Vagina (tissue), 2 donors: ENCODE results near the gene BTNL2. TPM values are rescaled to one million over a fixed set of nuclear protein-coding genes. Genes with fewer than 3 reads are reported as not detected.

Experiments used
- DNase-seq, 2 donors: peaks; one replicate each; pipeline ENCODE4 v3.0.0-alpha.2; 2017; ENCODE audit errors: extremely low spot score in 2 of 2
- H3K27ac ChIP-seq: fragments of 200-600 bp; sonication (generic); one replicate; pipeline ENCODE4 v1.5.1; 2019
- H3K27me3 ChIP-seq: fragments of 200-600 bp; sonication (generic); one replicate; pipeline ENCODE4 v1.5.1; 2019
- H3K36me3 ChIP-seq, 2 donors: fragments of 200-600 bp; sonication (generic); one replicate each; pipeline ENCODE4 v1.5.1; 2017 to 2019
- H3K4me1 ChIP-seq: fragments of 200-600 bp; sonication (generic); one replicate; pipeline ENCODE4 v1.5.1; 2019
- H3K4me3 ChIP-seq, 2 donors: fragments of 200-600 bp; sonication (generic); 1 replicate in 1 of 2; 2 replicates in 1 of 2; pipeline ENCODE4 v1.5.1; 2016 to 2019
- H3K9me3 ChIP-seq: fragments of 200-600 bp; sonication (generic); one replicate; pipeline ENCODE4 v1.5.1; 2019
- CTCF ChIP-seq, 3 experiments: fragments of 450-650 bp in 2 of 3; fragments of 200-600 bp in 1 of 3; sonication (generic) in 1 of 3; IDR thresholded peaks; one replicate each; pipeline ENCODE4 v1.5.1; 2017 to 2019; ENCODE audit warnings: antibody characterized with exemption in 3 of 3, mild to moderate bottlenecking in 2 of 3, moderate library complexity in 2 of 3
- POLR2A ChIP-seq, 2 donors: fragments of 450-650 bp; IDR thresholded peaks; one replicate each; pipeline ENCODE4 v1.6.1; 2017; ENCODE audit warnings: antibody characterized with exemption in 2 of 2, mild to moderate bottlenecking in 2 of 2, moderate library complexity in 2 of 2
- POLR2AphosphoS5 ChIP-seq, 2 donors: sonication (generic); formaldehyde crosslinking; IDR thresholded peaks; one replicate each; pipeline ENCODE4 v1.9.0; 2017; ENCODE audit warnings: antibody characterized with exemption in 2 of 2, mild to moderate bottlenecking in 2 of 2, low read depth in 1 of 2; ENCODE audit not compliant: insufficient read depth in 1 of 2
- intact Hi-C: fragments of 100-400 bp; cut with DNase I; formaldehyde crosslinking; loops from one replicate; pipeline ENCODE4 v1.15.1; 2023
- total RNA-seq: library from RNA; depleted of rRNA; stranded (reverse); fragments of >200 nt; gene quantifications from one replicate; pipeline ENCODE4 v1.2.3, GENCODE V29; 2016

The BTNL2 gene
- total RNA-seq, 1 donor from 2014 or later = not detected

- no peaks in the 10 kb centered on the region for H3K9me3 ChIP-seq
- no peaks in the 10 kb centered on the region for H3K36me3 ChIP-seq
- no peak overlapping the region for H3K4me3 ChIP-seq
- H3K27me3 ChIP-seq = no peaks in the 10 kb centered on the region
- H3K4me1 ChIP-seq = no peaks in the 10 kb centered on the region
- DNase-seq = no peak
- intact Hi-C loops = loop anchor here (10.0 kb wide), 1 partner anchor 384 kb away; no protein-coding TSS in a partner anchor
- H3K27ac ChIP-seq = no peak overlapping the region
- TF ChIP-seq CTCF (IDR thresholded peaks at IDR 0.05) = no peak
- no peak for TF ChIP-seq POLR2A (IDR thresholded peaks at IDR 0.05)
- no peak for TF ChIP-seq POLR2AphosphoS5 (IDR thresholded peaks at IDR 0.05; ENCODE audit: insufficient read depth in 1 of 2, low read depth in 1 of 2)
Observed at GRCh38 chr6:32410906-32411305, 3.9 kb upstream of the BTNL2 start.

GRCh38 chr6:32406197-32406596 is 784 bp downstream of the BTNL2 start:
- intact Hi-C loops = no loop called here
- Histone ChIP-seq H3K4me3 (no peak overlapping the region), H3K36me3 (no peaks in the 10 kb centered on the region), H3K27ac (no peak overlapping the region), H3K9me3 (no peaks in the 10 kb centered on the region), H3K4me1 (no peaks in the 10 kb centered on the region), H3K27me3 (no peaks in the 10 kb centered on the region)
- DNase-seq = no peak
- TF ChIP-seq CTCF (IDR thresholded peaks at IDR 0.05) (no peak), POLR2AphosphoS5 (IDR thresholded peaks at IDR 0.05; ENCODE audit: insufficient read depth in 1 of 2, low read depth in 1 of 2) (no peak), POLR2A (IDR thresholded peaks at IDR 0.05) (no peak)

GRCh38 chr6:32405656-32406055 is 1.3 kb downstream of the BTNL2 start:
- DNase-seq = no peak
- H3K4me1 ChIP-seq = no peaks in the 10 kb centered on the region
- no peak overlapping the region for H3K4me3 ChIP-seq
- H3K27me3 ChIP-seq = no peaks in the 10 kb centered on the region
- H3K27ac ChIP-seq = no peak overlapping the region
- H3K9me3 ChIP-seq = no peaks in the 10 kb centered on the region
- H3K36me3 ChIP-seq = no peaks in the 10 kb centered on the region
- intact Hi-C loops = no loop called here
- TF ChIP-seq POLR2AphosphoS5 (IDR thresholded peaks at IDR 0.05; ENCODE audit: insufficient read depth in 1 of 2, low read depth in 1 of 2) = no peak
- no peak for TF ChIP-seq POLR2A (IDR thresholded peaks at IDR 0.05)
- TF ChIP-seq CTCF (IDR thresholded peaks at IDR 0.05) = no peak

- no peak for DNase-seq
- Histone ChIP-seq H3K27me3 (no peaks in the 10 kb centered on the region), H3K36me3 (no peaks in the 10 kb centered on the region), H3K4me1 (no peaks in the 10 kb centered on the region), H3K27ac (no peak overlapping the region), H3K9me3 (no peaks in the 10 kb centered on the region), H3K4me3 (no peak overlapping the region)
- TF ChIP-seq CTCF (IDR thresholded peaks at IDR 0.05) (no peak), POLR2A (IDR thresholded peaks at IDR 0.05) (no peak), POLR2AphosphoS5 (IDR thresholded peaks at IDR 0.05; ENCODE audit: insufficient read depth in 1 of 2, low read depth in 1 of 2) (no peak)
- intact Hi-C loops = no loop called here
Observed at GRCh38 chr6:32402812-32403211, 4.2 kb downstream of the BTNL2 start.

GRCh38 chr6:32401284-32401963 is 5.6 kb downstream of the BTNL2 start:
- H3K36me3 ChIP-seq = no peaks in the 10 kb centered on the region
- H3K4me3 ChIP-seq = no peak overlapping the region
- TF ChIP-seq POLR2A (IDR thresholded peaks at IDR 0.05) (no peak), CTCF (IDR thresholded peaks at IDR 0.05) (no peak), POLR2AphosphoS5 (IDR thresholded peaks at IDR 0.05; ENCODE audit: insufficient read depth in 1 of 2, low read depth in 1 of 2) (no peak)
- no peaks in the 10 kb centered on the region for H3K27me3 ChIP-seq
- H3K9me3 ChIP-seq = no peaks in the 10 kb centered on the region
- intact Hi-C loops = no loop called here
- no peak for DNase-seq
- no peak overlapping the region for H3K27ac ChIP-seq
- H3K4me1 ChIP-seq = no peaks in the 10 kb centered on the region
